Esophagus muscularis mucosa (tissue), 4 donors: ENCODE data around the gene ZBTB3. TPM values are rescaled to one million over a fixed set of nuclear protein-coding genes. Genes with fewer than 3 reads are reported as not detected.
A peak's percentile ranks its signal among the peaks of the same experiment; 100 is the strongest.
"Not testable (repeated sequence)": the region's sequence is repeated elsewhere in the genome, so short reads cannot be mapped to it uniquely, and the experiment has no call there.

Source experiments
- DNase-seq: peaks from one replicate; pipeline ENCODE4 v3.0.0-alpha.2; 2017; ENCODE audit errors: extremely low spot score
- H3K27ac ChIP-seq, 4 donors: fragments of 200-600 bp; sonication (generic); replicated peaks in 1 of 4; 1 replicate in 3 of 4; 2 replicates in 1 of 4; pipeline ENCODE4 v1.5.1; 2016 to 2019; ENCODE audit warnings: mild to moderate bottlenecking in 1 of 4
- H3K27me3 ChIP-seq, 4 donors: fragments of 200-600 bp; sonication (generic); one replicate each; pipeline versions ENCODE4 v1.5.1 to v1.6.0; 2016 to 2019
- H3K36me3 ChIP-seq, 4 donors: fragments of 200-600 bp; sonication (generic); one replicate each; pipeline ENCODE4 v1.5.1; 2016 to 2019
- H3K4me1 ChIP-seq, 4 donors: fragments of 200-600 bp; sonication (generic); one replicate each; pipeline ENCODE4 v1.5.1; 2016 to 2019
- H3K4me3 ChIP-seq, 4 donors: fragments of 200-600 bp; sonication (generic); 1 replicate in 2 of 4; 2 replicates in 2 of 4; pipeline ENCODE4 v1.5.1; 2016 to 2019; ENCODE audit warnings: mild to moderate bottlenecking in 4 of 4, moderate library complexity in 1 of 4
- H3K9me3 ChIP-seq, 4 donors: fragments of 200-600 bp; sonication (generic); 1 replicate in 3 of 4; 2 replicates in 1 of 4; pipeline ENCODE4 v1.5.1; 2016 to 2019
- EP300 ChIP-seq: sonication (generic); formaldehyde crosslinking; IDR thresholded peaks from one replicate; pipeline ENCODE4 v1.6.1; 2017; ENCODE audit warnings: antibody characterized with exemption
- POLR2A ChIP-seq: fragments of 450-650 bp; IDR thresholded peaks from one replicate; pipeline ENCODE4 v1.6.1; 2017; ENCODE audit warnings: antibody characterized with exemption, moderate library complexity, mild to moderate bottlenecking, low read depth
- POLR2AphosphoS5 ChIP-seq, 2 donors: sonication (generic); formaldehyde crosslinking; IDR thresholded peaks; one replicate each; pipeline ENCODE4 v1.6.1; 2017; ENCODE audit warnings: antibody characterized with exemption in 2 of 2
- WGBS: methylation state at CpG from one replicate; pipeline ENCODE4 v1.1.5; 2018; 5-methylcytosine and 5-hydroxymethylcytosine counted together
- intact Hi-C: fragments of 100-400 bp; cut with DNase I; formaldehyde crosslinking; loops from one replicate; pipeline ENCODE4 v1.15.1; 2023
- total RNA-seq, 4 donors: library from RNA; depleted of rRNA; stranded (reverse); fragments of >200 nt; gene quantifications; one replicate each; pipeline versions ENCODE4 v1.1.0 to v1.2.1, GENCODE V29; 2016
- TF ChIP-seq, protein P1 (sequence below), 3 experiments: fragments of 200-600 bp in 2 of 3; fragments of 450-650 bp in 1 of 3; sonication (generic) in 2 of 3; IDR thresholded peaks; one replicate each; pipeline ENCODE4 v1.5.1; 2017 to 2019; ENCODE audit warnings: antibody characterized with exemption in 3 of 3, mild to moderate bottlenecking in 2 of 3, moderate library complexity in 1 of 3

Gene ZBTB3
- total RNA-seq, 4 donors from 2014 or later, result 6.2 to 12.3 (median 9.1) TPM

DNA sequence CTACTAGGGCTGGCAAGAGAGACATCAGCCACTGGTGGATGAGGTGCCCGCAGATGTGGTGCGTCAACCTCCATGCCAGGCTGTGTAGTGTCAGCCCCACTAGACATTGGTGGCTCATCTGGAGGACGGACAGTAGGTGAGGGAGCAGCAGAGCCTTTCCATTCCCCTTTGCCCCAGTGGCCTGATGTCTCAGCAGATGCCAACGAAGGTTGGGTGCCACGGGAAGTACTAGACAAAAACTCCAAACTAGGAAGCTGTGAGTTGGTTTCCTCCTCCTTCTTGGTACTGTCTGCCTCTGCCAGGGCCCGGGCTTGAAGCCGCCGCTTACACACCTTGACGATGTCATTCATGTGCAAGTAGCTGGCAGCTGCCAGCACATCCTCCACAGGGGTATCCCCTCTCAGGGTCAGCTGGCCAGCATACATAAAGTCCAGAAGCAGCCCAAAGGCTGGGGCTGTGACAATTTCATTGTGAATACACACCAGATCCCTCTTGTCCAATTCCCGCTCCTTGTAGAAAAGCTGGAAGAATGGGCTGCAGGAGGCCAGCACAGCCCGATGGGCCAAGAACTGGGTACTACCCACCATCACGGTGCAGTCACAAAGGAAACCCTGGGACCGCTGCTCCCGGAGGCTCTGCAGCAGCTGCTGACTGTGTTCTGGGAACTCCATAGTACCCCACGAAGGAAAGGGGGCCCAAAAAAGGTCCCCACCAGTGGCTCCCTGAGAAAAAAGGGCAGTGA, 795 bp downstream of the ZBTB3 start:
- WGBS, result 85% methylated on average over 15 of the region's 15 CpGs

DNA sequence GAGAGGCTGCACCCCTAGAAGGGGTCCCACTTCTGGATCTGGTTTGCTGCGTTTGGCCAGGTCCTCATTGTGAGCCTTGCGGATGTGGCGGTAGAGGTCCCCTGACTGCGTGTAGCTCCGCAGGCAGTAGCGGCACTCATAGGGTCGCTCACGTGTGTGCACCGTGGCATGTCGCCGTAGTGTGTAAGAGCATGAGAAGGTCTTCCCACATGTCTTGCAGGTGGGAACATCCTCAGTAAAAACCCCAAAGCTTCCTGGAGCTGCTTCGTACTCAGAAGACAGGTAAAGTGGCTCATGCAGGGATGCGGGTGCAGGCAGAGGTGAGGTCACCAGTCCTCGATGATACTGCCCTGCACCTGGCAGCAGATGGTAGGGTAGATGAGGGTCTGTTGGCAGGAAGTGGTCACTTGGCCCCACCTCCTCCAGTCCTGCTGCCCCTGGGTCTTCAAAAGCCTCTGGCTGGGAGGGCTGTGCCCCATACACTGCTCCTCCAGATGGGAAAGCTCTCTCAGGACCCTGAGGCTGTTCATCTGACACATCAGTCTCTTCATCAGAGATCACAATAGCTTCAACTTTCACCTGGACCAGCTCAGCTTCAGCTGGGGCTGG, 1.7 kb downstream of the ZBTB3 start:
- Histone ChIP-seq H3K4me3 (no peak overlapping the region), H3K9me3 (no peaks in the 10 kb centered on the region), H3K27me3 (no peaks in the 10 kb centered on the region), H3K36me3 (peaks cover 10 to 28% (median 27%) of the 10 kb centered on the region in 4 donors), H3K27ac (no peak overlapping the region), H3K4me1 (peaks cover 17 to 48% (median 40%) of the 10 kb centered on the region in 4 donors)
- DNase-seq, result no peak
- TF ChIP-seq, protein P1, sequence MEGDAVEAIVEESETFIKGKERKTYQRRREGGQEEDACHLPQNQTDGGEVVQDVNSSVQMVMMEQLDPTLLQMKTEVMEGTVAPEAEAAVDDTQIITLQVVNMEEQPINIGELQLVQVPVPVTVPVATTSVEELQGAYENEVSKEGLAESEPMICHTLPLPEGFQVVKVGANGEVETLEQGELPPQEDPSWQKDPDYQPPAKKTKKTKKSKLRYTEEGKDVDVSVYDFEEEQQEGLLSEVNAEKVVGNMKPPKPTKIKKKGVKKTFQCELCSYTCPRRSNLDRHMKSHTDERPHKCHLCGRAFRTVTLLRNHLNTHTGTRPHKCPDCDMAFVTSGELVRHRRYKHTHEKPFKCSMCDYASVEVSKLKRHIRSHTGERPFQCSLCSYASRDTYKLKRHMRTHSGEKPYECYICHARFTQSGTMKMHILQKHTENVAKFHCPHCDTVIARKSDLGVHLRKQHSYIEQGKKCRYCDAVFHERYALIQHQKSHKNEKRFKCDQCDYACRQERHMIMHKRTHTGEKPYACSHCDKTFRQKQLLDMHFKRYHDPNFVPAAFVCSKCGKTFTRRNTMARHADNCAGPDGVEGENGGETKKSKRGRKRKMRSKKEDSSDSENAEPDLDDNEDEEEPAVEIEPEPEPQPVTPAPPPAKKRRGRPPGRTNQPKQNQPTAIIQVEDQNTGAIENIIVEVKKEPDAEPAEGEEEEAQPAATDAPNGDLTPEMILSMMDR (IDR thresholded peaks at IDR 0.05), result no peak
- TF ChIP-seq POLR2AphosphoS5 (IDR thresholded peaks at IDR 0.05) (no peak), POLR2A (no peak), EP300 (no peak)
- 99% methylated on average over 12 of the region's 14 CpGs for WGBS
- intact Hi-C loops, result no loop called here

More for the DNA sequence above, 795 bp downstream of the ZBTB3 start:
- DNase-seq, result no peak
- H3K27me3 ChIP-seq, result no peaks in the 10 kb centered on the region
- intact Hi-C loops, result no loop called here
- peaks cover 10 to 28% (median 27%) of the 10 kb centered on the region in 4 donors for H3K36me3 ChIP-seq
- no peak for TF ChIP-seq EP300
- TF ChIP-seq, protein P1 (IDR thresholded peaks at IDR 0.05), result no peak
- peak overlapping the region; percentile 67 to 72 (median 70) for H3K4me3 ChIP-seq
- no peaks in the 10 kb centered on the region for H3K9me3 ChIP-seq
- H3K4me1 ChIP-seq, result peaks cover 17 to 48% (median 40%) of the 10 kb centered on the region in 4 donors
- peak overlapping the region; percentile 89 to 94 (median 90) for H3K27ac ChIP-seq

DNA sequence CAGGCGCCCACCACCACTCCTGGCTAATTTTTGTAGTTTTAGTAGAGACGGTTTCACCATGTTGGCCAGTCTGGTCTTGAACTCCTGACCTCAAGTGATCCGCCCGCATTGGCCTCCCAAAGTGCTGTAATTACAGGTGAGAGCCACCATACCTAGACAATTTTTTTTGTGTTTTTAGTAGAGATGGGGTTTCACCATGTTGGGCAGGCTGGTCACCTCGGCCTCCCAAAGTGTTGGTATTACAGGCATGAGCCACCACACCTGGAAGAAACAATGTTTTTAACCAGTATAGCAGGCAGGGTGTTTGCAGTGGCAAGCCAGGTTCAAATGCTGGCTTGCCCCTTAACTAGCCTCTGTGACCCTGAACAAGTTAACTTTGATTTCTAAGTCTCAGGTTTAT, 4.0 kb downstream of the ZBTB3 start:
- not testable (repeated sequence) for DNase-seq

DNA sequence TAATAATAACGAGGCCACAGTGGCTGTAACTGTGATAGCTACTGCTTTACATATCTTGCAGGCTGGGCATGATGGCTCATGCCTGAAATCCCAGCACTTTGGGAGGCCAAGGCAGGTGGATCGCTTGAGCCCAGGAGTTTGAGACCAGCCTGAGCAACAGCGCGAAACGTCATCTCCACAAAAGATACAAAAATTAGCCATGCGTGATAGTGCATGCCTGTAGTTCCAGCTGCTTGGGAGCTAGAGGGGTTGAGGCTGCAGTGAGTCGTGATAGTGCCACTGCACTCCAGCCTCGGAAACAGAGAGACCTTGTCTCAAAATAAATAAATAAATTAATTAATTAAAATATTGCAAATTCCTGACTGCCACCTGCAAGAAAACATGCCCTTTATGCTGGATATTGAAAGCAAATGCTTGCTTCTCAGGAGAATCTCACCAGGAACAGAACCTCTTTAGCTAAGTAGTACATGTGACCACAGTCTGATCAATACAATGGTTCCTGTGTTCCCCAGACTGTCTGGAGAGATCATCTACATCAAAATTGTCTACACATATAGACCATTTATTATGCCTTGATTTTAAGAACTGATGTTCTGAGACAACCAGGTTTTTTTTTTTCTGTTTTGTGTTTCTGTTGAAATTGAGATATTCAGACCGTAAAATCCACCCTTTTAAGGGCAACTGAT, 6.3 kb downstream of the ZBTB3 start:
- intact Hi-C loops, result no loop called here
- no peak for TF ChIP-seq POLR2AphosphoS5 (IDR thresholded peaks at IDR 0.05)
- TF ChIP-seq POLR2A, result no peak
- TF ChIP-seq EP300, result no peak
- TF ChIP-seq, protein P1 (IDR thresholded peaks at IDR 0.05), result no peak
- H3K27me3 ChIP-seq, result no peaks in the 10 kb centered on the region
- H3K36me3 ChIP-seq, result peaks cover 10 to 24% (median 22%) of the 10 kb centered on the region in 4 donors
- peak overlapping the region in 1 of 4 donors; percentile 7 for H3K27ac ChIP-seq
- H3K4me3 ChIP-seq, result no peak overlapping the region
- WGBS, result 87% methylated on average over 9 of the region's 9 CpGs
- no peak for DNase-seq
- peaks cover 2 to 30% (median 23%) of the 10 kb centered on the region in 4 donors for H3K4me1 ChIP-seq
- H3K9me3 ChIP-seq, result no peaks in the 10 kb centered on the region

More for the DNA sequence above, 4.0 kb downstream of the ZBTB3 start:
- H3K27ac ChIP-seq, H3K9me3 ChIP-seq, H3K27me3 ChIP-seq, H3K4me3 ChIP-seq, intact Hi-C loops: not testable (repeated sequence)
- Histone ChIP-seq H3K36me3 (peaks cover 10 to 28% (median 27%) of the 10 kb centered on the region in 4 donors), H3K4me1 (peaks cover 17 to 48% (median 40%) of the 10 kb centered on the region in 4 donors)
- 93% methylated on average over 4 of the region's 5 CpGs for WGBS

DNA sequence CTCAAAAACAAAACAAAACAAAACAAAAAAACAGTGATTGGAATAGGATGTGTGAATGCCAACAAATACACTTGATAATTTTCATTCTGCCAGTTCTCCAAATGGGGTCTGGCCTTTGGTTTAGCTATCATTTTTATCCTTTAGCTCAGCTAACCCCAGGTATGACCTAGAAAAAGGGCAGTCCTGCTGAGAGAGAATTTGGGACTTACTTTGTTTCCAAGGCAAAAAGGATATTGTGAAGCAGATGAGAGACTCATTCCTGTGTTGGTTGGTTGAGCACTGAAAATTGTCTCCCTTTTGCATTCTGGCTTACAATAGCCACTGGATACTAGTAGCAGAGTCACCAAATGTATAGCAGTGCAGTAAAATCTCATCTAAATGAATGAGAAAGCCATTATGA, 16.8 kb downstream of the ZBTB3 start:
- TF ChIP-seq EP300 (no peak), POLR2AphosphoS5 (IDR thresholded peaks at IDR 0.05) (no peak), POLR2A (no peak)
- TF ChIP-seq, protein P1 (IDR thresholded peaks at IDR 0.05), result no peak
- H3K9me3 ChIP-seq, result no peaks in the 10 kb centered on the region
- intact Hi-C loops, result no loop called here
- H3K27me3 ChIP-seq, result no peaks in the 10 kb centered on the region
- peaks cover 0 to 12% (median 5%) of the 10 kb centered on the region in 4 donors for H3K4me1 ChIP-seq
- no peak overlapping the region for H3K4me3 ChIP-seq
- peaks cover 34 to 99% (median 77%) of the 10 kb centered on the region in 4 donors for H3K36me3 ChIP-seq
- no peak for DNase-seq
- H3K27ac ChIP-seq, result no peak overlapping the region
